Mesothelial cell of epicardium (in vitro differentiated cells): ENCODE data around the gene C1QL3. TPM values are rescaled to one million over a fixed set of nuclear protein-coding genes. Genes with fewer than 3 reads are reported as not detected.

Source experiments
- DNase-seq, 2 experiments: peaks; one replicate each; pipeline ENCODE4 v3.0.0; 2021; ENCODE audit warnings: low spot score in 2 of 2; ENCODE audit not compliant: unreplicated experiment in 2 of 2
- H3K27ac Mint-ChIP-seq: 2 replicates; pipeline ENCODE4 v1.8.0; 2021; ENCODE audit warnings: mixed read lengths
- H3K27me3 Mint-ChIP-seq: 2 replicates; pipeline ENCODE4 v1.8.0; 2021; ENCODE audit warnings: low read depth, mixed read lengths
- H3K36me3 Mint-ChIP-seq: 2 replicates; pipeline ENCODE4 v1.8.0; 2021; ENCODE audit warnings: mixed read lengths
- H3K4me1 Mint-ChIP-seq: 2 replicates; pipeline ENCODE4 v1.8.0; 2021; ENCODE audit warnings: mixed read lengths
- H3K4me3 Mint-ChIP-seq: 2 replicates; pipeline ENCODE4 v1.8.0; 2021; ENCODE audit warnings: mild to moderate bottlenecking, moderate library complexity, mixed read lengths
- H3K9me3 Mint-ChIP-seq: 2 replicates; pipeline ENCODE4 v1.8.0; 2021; ENCODE audit warnings: mixed read lengths
- total RNA-seq: library from RNA; stranded (reverse); gene quantifications from 3 replicates; pipeline ENCODE4 v1.2.1, GENCODE V29; 2021
- TF ChIP-seq, protein P1 (sequence below): fragments of 200-600 bp; sonication (generic); IDR thresholded peaks from one replicate; pipeline ENCODE4 v1.5.0; 2021; ENCODE audit warnings: antibody characterized with exemption; ENCODE audit not compliant: unreplicated experiment

The C1QL3 gene
- total RNA-seq, 1 donor from 2014 or later = not detected

- H3K9me3 Mint-ChIP-seq = no peaks in the 10 kb centered on the region
- peaks cover 4% of the 10 kb centered on the region for H3K36me3 Mint-ChIP-seq
- no peak overlapping the region for H3K4me3 Mint-ChIP-seq
- no peak for DNase-seq
- peaks cover 66% of the 10 kb centered on the region for H3K27me3 Mint-ChIP-seq
- TF ChIP-seq, protein P1, sequence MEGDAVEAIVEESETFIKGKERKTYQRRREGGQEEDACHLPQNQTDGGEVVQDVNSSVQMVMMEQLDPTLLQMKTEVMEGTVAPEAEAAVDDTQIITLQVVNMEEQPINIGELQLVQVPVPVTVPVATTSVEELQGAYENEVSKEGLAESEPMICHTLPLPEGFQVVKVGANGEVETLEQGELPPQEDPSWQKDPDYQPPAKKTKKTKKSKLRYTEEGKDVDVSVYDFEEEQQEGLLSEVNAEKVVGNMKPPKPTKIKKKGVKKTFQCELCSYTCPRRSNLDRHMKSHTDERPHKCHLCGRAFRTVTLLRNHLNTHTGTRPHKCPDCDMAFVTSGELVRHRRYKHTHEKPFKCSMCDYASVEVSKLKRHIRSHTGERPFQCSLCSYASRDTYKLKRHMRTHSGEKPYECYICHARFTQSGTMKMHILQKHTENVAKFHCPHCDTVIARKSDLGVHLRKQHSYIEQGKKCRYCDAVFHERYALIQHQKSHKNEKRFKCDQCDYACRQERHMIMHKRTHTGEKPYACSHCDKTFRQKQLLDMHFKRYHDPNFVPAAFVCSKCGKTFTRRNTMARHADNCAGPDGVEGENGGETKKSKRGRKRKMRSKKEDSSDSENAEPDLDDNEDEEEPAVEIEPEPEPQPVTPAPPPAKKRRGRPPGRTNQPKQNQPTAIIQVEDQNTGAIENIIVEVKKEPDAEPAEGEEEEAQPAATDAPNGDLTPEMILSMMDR = peak; percentile 44
- H3K4me1 Mint-ChIP-seq = peaks cover 12% of the 10 kb centered on the region
- no peak overlapping the region for H3K27ac Mint-ChIP-seq
Observed at GRCh38 chr10:16518822-16519221, 2.9 kb downstream of the C1QL3 start.

- no peak for DNase-seq
- no peaks in the 10 kb centered on the region for H3K9me3 Mint-ChIP-seq
- H3K4me3 Mint-ChIP-seq = no peak overlapping the region
- no peak overlapping the region for H3K27ac Mint-ChIP-seq
- TF ChIP-seq, protein P1 = no peak
- H3K36me3 Mint-ChIP-seq = no peaks in the 10 kb centered on the region
- no peaks in the 10 kb centered on the region for H3K4me1 Mint-ChIP-seq
- no peaks in the 10 kb centered on the region for H3K27me3 Mint-ChIP-seq
Observed at GRCh38 chr10:16510843-16511242, 10.8 kb downstream of the C1QL3 start.

DNA sequence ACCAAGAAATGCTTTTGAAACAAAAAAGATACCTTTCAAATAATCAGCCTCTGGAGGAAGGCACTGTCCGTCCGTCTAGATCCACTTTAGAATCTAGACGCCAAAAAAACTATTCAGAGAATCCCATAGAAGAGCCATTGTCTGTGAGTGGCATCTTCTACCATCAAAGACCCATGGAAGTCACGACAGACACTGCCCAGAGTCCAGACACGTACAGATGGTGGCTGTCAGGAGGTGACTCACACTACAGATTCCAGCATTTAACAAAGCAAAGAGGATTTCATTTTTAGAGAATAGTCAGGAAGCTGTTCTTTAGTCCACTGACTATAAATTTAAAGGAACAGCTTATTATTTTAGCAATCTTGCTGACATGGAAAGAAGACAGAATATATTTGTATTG is 11.7 kb downstream of the C1QL3 start:
- Mint-ChIP-seq H3K36me3 (no peaks in the 10 kb centered on the region), H3K27ac (no peak overlapping the region), H3K4me1 (no peaks in the 10 kb centered on the region), H3K9me3 (no peaks in the 10 kb centered on the region), H3K4me3 (no peak overlapping the region), H3K27me3 (no peaks in the 10 kb centered on the region)
- TF ChIP-seq, protein P1 = no peak
- DNase-seq = no peak

GRCh38 chr10:16505161-16505560 is 16.5 kb downstream of the C1QL3 start:
- no peak for DNase-seq
- Mint-ChIP-seq H3K4me3 (no peak overlapping the region), H3K36me3 (no peaks in the 10 kb centered on the region), H3K4me1 (no peaks in the 10 kb centered on the region), H3K27ac (no peak overlapping the region), H3K27me3 (no peaks in the 10 kb centered on the region), H3K9me3 (no peaks in the 10 kb centered on the region)
- TF ChIP-seq, protein P1 = no peak

GRCh38 chr10:16497911-16498310 is 23.8 kb downstream of the C1QL3 start:
- TF ChIP-seq, protein P1 = no peak
- Mint-ChIP-seq H3K36me3 (peaks cover 3% of the 10 kb centered on the region), H3K27ac (no peak overlapping the region)

More at GRCh38 chr10:16497911-16498310, 23.8 kb downstream of the C1QL3 start:
- Mint-ChIP-seq H3K4me3 (no peak overlapping the region), H3K4me1 (no peaks in the 10 kb centered on the region), H3K27me3 (no peaks in the 10 kb centered on the region), H3K9me3 (no peaks in the 10 kb centered on the region)
- DNase-seq = no peak
